IMR-90 (cell line): ENCODE data around the gene BST1.

ENCODE experiments used
- MAFK ChIP-seq: IDR thresholded peaks from 2 replicates; pipeline ENCODE4 v1.6.1; 2012; ENCODE audit warnings: low read depth, low read length, improper control_type of control experiment
- POLR2A ChIP-seq: IDR thresholded peaks from 2 replicates; pipeline ENCODE4 v1.6.1; 2012; ENCODE audit warnings: mild to moderate bottlenecking, low read depth, low read length
- SMC3 ChIP-seq: fragments of 150-350 bp; IDR thresholded peaks from 2 replicates; pipeline ENCODE4 v1.6.1; 2016; ENCODE audit warnings: low read depth, mild to moderate bottlenecking, antibody characterized with exemption, low read length, moderate library complexity
- TF ChIP-seq, protein P1 (sequence below): conservative IDR thresholded peaks from 2 replicates; pipeline ENCODE4 v1.5.1; 2012; ENCODE audit warnings: mild to moderate bottlenecking, low read depth, low read length, improper control_type of control experiment
- TF ChIP-seq, protein P2 (sequence below): fragments of 150-350 bp; IDR thresholded peaks from 2 replicates; pipeline ENCODE4 v1.6.1; 2016; ENCODE audit warnings: low read depth, mild to moderate bottlenecking, low read length, moderate library complexity, borderline replicate concordance

DNA sequence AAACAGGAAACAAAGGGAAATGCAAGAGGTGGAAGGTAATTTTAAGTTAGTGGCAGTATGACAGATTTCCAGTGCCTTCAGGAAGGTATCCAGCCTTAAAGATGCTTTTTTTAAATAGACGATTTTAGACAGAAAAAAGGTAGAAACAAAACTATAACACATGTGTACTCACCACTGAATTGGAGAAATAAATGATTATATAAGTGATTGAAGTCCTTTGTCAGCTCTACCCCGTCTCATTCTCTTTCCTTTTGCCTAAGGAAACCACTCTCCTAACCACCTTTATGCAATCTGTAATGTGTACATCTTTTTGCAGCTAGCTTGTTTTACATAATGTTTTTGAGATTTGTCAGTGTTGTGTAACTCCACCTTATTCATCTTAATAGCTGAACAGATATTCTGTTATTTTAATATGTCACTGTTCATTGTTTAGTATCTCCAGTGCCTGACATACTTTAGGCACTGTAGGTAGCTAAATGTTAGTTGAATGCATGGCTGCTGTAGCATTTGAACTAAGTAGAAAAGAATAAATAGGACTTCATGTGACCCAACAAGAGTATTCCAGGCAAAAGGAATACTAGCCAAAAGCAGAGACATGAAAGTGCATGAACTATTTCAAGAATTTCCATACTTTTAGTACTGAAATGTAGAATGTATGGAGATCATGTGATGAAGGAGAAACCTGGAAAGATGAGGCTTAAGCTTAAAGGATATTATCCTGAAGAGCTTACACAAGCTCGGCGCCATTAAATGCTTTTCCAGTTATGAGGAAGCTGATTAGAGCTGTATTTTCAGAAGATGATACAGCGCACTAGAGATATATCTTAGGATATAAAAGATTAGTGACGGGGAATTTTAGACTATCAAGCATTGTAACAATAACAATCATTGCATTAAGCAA, 20.4 kb upstream of the BST1 start:
- TF ChIP-seq, protein P1, sequence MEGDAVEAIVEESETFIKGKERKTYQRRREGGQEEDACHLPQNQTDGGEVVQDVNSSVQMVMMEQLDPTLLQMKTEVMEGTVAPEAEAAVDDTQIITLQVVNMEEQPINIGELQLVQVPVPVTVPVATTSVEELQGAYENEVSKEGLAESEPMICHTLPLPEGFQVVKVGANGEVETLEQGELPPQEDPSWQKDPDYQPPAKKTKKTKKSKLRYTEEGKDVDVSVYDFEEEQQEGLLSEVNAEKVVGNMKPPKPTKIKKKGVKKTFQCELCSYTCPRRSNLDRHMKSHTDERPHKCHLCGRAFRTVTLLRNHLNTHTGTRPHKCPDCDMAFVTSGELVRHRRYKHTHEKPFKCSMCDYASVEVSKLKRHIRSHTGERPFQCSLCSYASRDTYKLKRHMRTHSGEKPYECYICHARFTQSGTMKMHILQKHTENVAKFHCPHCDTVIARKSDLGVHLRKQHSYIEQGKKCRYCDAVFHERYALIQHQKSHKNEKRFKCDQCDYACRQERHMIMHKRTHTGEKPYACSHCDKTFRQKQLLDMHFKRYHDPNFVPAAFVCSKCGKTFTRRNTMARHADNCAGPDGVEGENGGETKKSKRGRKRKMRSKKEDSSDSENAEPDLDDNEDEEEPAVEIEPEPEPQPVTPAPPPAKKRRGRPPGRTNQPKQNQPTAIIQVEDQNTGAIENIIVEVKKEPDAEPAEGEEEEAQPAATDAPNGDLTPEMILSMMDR, result no peak
- TF ChIP-seq, protein P2, sequence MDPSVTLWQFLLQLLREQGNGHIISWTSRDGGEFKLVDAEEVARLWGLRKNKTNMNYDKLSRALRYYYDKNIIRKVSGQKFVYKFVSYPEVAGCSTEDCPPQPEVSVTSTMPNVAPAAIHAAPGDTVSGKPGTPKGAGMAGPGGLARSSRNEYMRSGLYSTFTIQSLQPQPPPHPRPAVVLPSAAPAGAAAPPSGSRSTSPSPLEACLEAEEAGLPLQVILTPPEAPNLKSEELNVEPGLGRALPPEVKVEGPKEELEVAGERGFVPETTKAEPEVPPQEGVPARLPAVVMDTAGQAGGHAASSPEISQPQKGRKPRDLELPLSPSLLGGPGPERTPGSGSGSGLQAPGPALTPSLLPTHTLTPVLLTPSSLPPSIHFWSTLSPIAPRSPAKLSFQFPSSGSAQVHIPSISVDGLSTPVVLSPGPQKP, result no peak
- no peak for TF ChIP-seq POLR2A
- TF ChIP-seq SMC3, result no peak
- no peak for TF ChIP-seq MAFK
